KBM-7 (cell line): ENCODE results near the gene DAW1.
A peak's percentile ranks its signal among the peaks of the same experiment; 100 is the strongest.
"Not testable (repeated sequence)": the region's sequence is repeated elsewhere in the genome, so short reads cannot be mapped to it uniquely, and the experiment has no call there.

Source experiments
- DNase-seq: peaks from one replicate; pipeline ENCODE4 v3.0.0-alpha.2; 2015
- in situ Hi-C: fragments of 300-500 bp; cut with MboI; formaldehyde crosslinking; loops from 2 replicates; pipeline ENCODE4 v1.14.3; 2020; ENCODE audit warnings: low sequenced_read_pairs, low pct_unique_long_range_greater_than_20kb, mixed read lengths

DAW1 gene

GRCh38 chr2:227890495-227891079 is 19.2 kb downstream of the DAW1 start:
- DNase-seq, result peak; percentile 41
- in situ Hi-C loops, result no loop called here

GRCh38 chr2:227891673-227892072 is 20.2 kb downstream of the DAW1 start:
- in situ Hi-C loops, result no loop called here
- DNase-seq, result no peak

GRCh38 chr2:227903381-227903780 is 31.9 kb downstream of the DAW1 start:
- in situ Hi-C loops, result no loop called here
- no peak for DNase-seq

GRCh38 chr2:227906991-227907390 is 35.6 kb downstream of the DAW1 start:
- no peak for DNase-seq
- in situ Hi-C loops, result no loop called here

GRCh38 chr2:227908266-227909054 is 37.0 kb downstream of the DAW1 start:
- in situ Hi-C loops, result no loop called here
- no peak for DNase-seq

GRCh38 chr2:227914362-227914761 is 42.9 kb downstream of the DAW1 start:
- DNase-seq, result no peak
- in situ Hi-C loops, result no loop called here

GRCh38 chr2:227921648-227922047 is 50.2 kb downstream of the DAW1 start:
- in situ Hi-C loops, result no loop called here
- no peak for DNase-seq

- in situ Hi-C loops, result no loop called here
- no peak for DNase-seq
These were observed 60.6 kb downstream of the DAW1 start for GRCh38 chr2:227932001-227932400.

GRCh38 chr2:227932403-227932802 is 61.0 kb downstream of the DAW1 start:
- in situ Hi-C loops, result no loop called here
- no peak for DNase-seq

- no peak for DNase-seq
- in situ Hi-C loops, result no loop called here
These were observed 62.5 kb downstream of the DAW1 start for GRCh38 chr2:227933884-227934283.

GRCh38 chr2:227936249-227936648 is 64.8 kb downstream of the DAW1 start:
- DNase-seq, in situ Hi-C loops: not testable (repeated sequence)

- peak; percentile 9 for DNase-seq
- in situ Hi-C loops, result no loop called here
These were observed 68.0 kb downstream of the DAW1 start for GRCh38 chr2:227939271-227940027.

- in situ Hi-C loops, result no loop called here
These were observed 70.6 kb downstream of the DAW1 start for GRCh38 chr2:227942021-227942420.

GRCh38 chr2:227942965-227943364 is 71.5 kb downstream of the DAW1 start:
- in situ Hi-C loops, result no loop called here
- DNase-seq, result no peak

More at GRCh38 chr2:227942021-227942420, 70.6 kb downstream of the DAW1 start:
- no peak for DNase-seq

- no peak for DNase-seq
- in situ Hi-C loops, result no loop called here
These were observed 88.9 kb downstream of the DAW1 start for GRCh38 chr2:227960317-227960716.

- no peak for DNase-seq
- in situ Hi-C loops, result no loop called here
These were observed 100.3 kb downstream of the DAW1 start for GRCh38 chr2:227971619-227972230.

- in situ Hi-C loops, result no loop called here
- DNase-seq, result no peak
These were observed 101.8 kb downstream of the DAW1 start for GRCh38 chr2:227973241-227973640.
